Right lobe of liver (tissue), 4 donors: ENCODE measurements around the gene MUCL3.

ENCODE experiments used
- POLR2A ChIP-seq: fragments of 450-650 bp; IDR thresholded peaks from one replicate; pipeline ENCODE4 v1.6.1; 2017; ENCODE audit warnings: antibody characterized with exemption, mild to moderate bottlenecking
- TF ChIP-seq, protein P1 (sequence below), 4 donors: fragments of 200-600 bp in 3 of 4; fragments of 450-650 bp in 1 of 4; IDR thresholded peaks; one replicate each; pipeline versions ENCODE4 v1.5.1 to v1.8.0; 2016 to 2022; ENCODE audit warnings: antibody characterized with exemption in 4 of 4, mild to moderate bottlenecking in 2 of 4
- donor health status: DM: no; HTN: no; CAD: no.
- donor health status: DM: no; HTN: no; CAD: no.
- donor health status: DM: no; HTN: yes; CAD: no.

DNA sequence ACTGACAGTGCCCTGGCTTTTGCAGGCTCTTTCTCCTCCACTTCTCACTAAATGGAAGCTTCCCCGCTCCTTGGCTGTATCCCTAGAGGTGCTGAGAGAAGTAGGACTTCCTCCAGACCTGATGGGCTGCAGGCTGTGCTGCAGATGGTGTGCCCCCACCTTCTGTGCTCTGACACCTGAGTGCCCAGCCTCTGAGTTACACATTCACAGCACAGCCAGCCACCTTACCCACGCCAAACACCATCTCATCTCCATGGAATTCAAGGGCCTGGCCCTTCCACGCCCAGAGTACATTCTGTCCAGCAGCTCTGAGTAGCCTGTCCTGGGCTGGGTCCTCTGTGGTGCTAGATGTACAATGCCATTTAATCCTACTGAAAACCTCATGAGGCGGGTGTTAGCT is 14.1 kb upstream of the MUCL3 start:
- TF ChIP-seq POLR2A: no peak
- TF ChIP-seq, protein P1, sequence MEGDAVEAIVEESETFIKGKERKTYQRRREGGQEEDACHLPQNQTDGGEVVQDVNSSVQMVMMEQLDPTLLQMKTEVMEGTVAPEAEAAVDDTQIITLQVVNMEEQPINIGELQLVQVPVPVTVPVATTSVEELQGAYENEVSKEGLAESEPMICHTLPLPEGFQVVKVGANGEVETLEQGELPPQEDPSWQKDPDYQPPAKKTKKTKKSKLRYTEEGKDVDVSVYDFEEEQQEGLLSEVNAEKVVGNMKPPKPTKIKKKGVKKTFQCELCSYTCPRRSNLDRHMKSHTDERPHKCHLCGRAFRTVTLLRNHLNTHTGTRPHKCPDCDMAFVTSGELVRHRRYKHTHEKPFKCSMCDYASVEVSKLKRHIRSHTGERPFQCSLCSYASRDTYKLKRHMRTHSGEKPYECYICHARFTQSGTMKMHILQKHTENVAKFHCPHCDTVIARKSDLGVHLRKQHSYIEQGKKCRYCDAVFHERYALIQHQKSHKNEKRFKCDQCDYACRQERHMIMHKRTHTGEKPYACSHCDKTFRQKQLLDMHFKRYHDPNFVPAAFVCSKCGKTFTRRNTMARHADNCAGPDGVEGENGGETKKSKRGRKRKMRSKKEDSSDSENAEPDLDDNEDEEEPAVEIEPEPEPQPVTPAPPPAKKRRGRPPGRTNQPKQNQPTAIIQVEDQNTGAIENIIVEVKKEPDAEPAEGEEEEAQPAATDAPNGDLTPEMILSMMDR (IDR thresholded peaks at IDR 0.05): no peak
